GM06990 (cell line): ENCODE measurements around the gene LCE1A.

Experiments
- DNase-seq: peaks from one replicate; pipeline ENCODE4 v3.0.0-alpha.2; 2011; ENCODE audit not compliant: insufficient read length; ENCODE audit errors: extremely low read depth
- H3K27me3 ChIP-seq: replicated peaks from 2 replicates; pipeline ENCODE4 v1.6.0; 2011; ENCODE audit warnings: low read length; ENCODE audit not compliant: control insufficient read depth, insufficient read depth
- H3K36me3 ChIP-seq: 2 replicates; pipeline ENCODE4 v1.5.1; 2011; ENCODE audit warnings: low read length; ENCODE audit not compliant: control insufficient read depth, insufficient read depth
- H3K4me3 ChIP-seq: replicated peaks from 2 replicates; pipeline ENCODE4 v1.5.1; 2011; ENCODE audit warnings: low read depth, mild to moderate bottlenecking, control low read depth, low read length
- CTCF ChIP-seq: IDR thresholded peaks from 2 replicates; pipeline ENCODE4 v1.5.1; 2011; ENCODE audit warnings: low read length, control low read depth, mild to moderate bottlenecking, inconsistent platforms; ENCODE audit not compliant: insufficient read depth, poor library complexity, severe bottlenecking

LCE1A gene

GRCh38 chr1:152796421-152796820, 30.9 kb upstream of the LCE1A start, which contains the start of gene LCE1D:
Gene LCE1D (plus strand): TSS chr1:152796721. CDS start chr1:152797795, 1,074 bp downstream.
- DNase-seq = no peak
- Histone ChIP-seq H3K4me3 (no peak within 1 kb of the TSS), H3K27me3 (no peaks in the 10 kb centered on the region), H3K36me3 (no peaks in the 10 kb centered on the region)
- no peak for TF ChIP-seq CTCF

DNA sequence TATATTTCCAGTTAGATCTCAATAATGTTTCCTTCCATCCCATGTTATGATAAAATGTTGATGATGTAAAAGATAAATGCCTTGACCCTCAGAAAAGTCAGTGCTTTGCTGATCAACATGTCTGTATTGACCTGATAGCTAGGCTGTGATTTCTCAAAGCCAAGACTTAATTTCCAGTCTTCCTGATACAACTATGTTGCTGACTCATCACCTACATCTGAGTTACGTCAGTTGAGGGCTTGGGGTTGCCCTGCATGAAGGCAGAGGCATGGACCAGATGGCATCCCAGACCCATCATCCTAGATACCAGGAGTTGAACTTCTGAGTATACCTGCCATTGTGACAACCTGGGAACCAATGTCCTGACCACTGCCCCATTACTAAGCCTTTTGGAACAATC, 25.9 kb upstream of the LCE1A start:
- TF ChIP-seq CTCF = no peak
- no peak for DNase-seq
- Histone ChIP-seq H3K4me3 (no peak overlapping the region), H3K27me3 (no peaks in the 10 kb centered on the region), H3K36me3 (no peaks in the 10 kb centered on the region)

- DNase-seq = no peak
- TF ChIP-seq CTCF = no peak
- H3K36me3 ChIP-seq = no peaks in the 10 kb centered on the region
- no peak within 1 kb of the TSS for H3K4me3 ChIP-seq
- H3K27me3 ChIP-seq = no peaks in the 10 kb centered on the region
These were observed 20.7 kb upstream of the LCE1A start, which contains the start of gene LCE1C for GRCh38 chr1:152806576-152806975. Gene LCE1C (minus strand): TSS chr1:152806651. CDS start chr1:152805478, 1,173 bp downstream.

DNA sequence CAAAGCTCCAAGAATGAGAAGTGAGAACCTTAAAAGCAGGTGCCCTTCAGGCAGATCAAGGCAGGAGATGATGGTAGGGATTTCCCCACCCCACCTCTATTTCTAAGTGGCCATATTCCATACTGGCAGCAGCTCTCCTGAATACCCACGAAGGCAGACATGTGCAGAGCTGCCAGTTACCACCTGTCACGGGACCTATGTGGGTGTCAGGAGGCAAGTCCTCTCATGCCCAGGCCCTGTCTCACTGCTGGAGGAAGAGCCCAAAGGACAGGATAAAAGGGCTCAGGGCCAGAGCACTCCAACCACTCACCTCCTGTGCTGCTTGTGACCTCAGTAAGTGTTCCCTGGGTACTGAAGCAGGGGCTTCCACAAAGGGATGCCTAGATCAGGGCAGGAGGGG, 16.2 kb upstream of the LCE1A start:
- DNase-seq = no peak
- no peaks in the 10 kb centered on the region for H3K27me3 ChIP-seq

GRCh38 chr1:152811671-152812070, 15.6 kb upstream of the LCE1A start, which contains the start of gene LCE1B:
Gene LCE1B (plus strand): TSS chr1:152811971. CDS start chr1:152812447, 476 bp downstream.
- no peak for TF ChIP-seq CTCF
- no peak for DNase-seq
- no peaks in the 10 kb centered on the region for H3K36me3 ChIP-seq
- no peak within 1 kb of the TSS for H3K4me3 ChIP-seq
- no peaks in the 10 kb centered on the region for H3K27me3 ChIP-seq

More for the DNA sequence above, 16.2 kb upstream of the LCE1A start:
- no peak for TF ChIP-seq CTCF
- Histone ChIP-seq H3K4me3 (no peak overlapping the region), H3K36me3 (no peaks in the 10 kb centered on the region)

DNA sequence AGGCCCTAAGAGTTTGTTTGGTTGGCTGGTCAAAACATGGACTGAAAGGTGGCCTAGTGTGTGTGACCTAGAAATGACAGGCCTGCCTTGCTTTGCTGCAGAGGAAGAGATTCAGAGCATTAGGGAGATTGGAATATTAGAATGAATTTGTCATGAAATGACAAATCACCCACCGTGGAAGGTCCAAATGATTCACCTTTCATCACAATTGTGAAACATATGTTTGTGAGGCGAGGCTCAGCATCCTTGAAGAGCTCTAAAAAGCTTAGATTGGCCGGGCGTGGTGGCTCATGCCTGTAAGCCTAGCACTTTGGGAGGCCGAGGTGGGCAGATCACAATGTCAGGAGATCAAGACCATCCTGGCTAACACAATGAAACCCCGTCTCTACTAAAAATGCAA, 10.0 kb upstream of the LCE1A start:
- Histone ChIP-seq H3K27me3 (no peaks in the 10 kb centered on the region), H3K36me3 (no peaks in the 10 kb centered on the region), H3K4me3 (no peak overlapping the region)
- TF ChIP-seq CTCF = no peak
- DNase-seq = no peak
